ENCODE results near the gene BRF1.
"Not testable (repeated sequence)": the region's sequence is repeated elsewhere in the genome, so short reads cannot be mapped to it uniquely, and the experiment has no call there.

The BRF1 gene

DNA sequence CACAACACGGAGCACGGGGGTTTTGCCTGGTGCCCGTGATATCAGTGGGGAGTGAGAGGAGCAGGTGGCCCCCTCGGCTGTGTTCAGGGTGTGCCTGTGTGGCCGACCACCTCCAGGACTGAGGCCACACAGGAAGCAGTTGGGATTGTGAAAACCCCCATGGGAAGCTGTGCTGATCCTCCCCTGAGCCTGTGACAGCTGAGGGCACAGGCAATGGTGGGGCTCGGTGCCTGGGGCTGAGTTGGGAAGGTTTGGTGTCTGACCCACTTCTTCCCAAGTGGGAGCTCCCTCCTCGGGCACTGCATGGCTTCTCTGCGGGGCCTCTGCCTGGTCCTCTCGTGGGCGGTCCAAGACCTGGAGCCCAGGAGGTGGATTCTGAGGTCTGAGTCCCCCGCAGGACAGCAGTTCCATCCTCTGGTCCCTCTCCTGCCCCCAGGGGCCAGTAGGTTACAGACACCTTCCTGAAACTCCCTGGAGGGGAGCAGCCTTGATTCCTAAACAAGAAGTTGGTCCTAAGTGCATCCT is 31.6 kb upstream of the BRF1 start:
- Histone ChIP-seq H3K27me3 (ENCODE audit: control insufficient read depth in 5 of 5, insufficient read depth in 4 of 5, low read length in 5 of 5) (no peaks in the 10 kb centered on the region), H3K4me1 (ENCODE audit: control insufficient read depth in 5 of 5, insufficient read depth in 5 of 5, low read length in 5 of 5) (peaks cover 7 to 60% (median 45%) of the 10 kb centered on the region in 5 donors), H3K27ac (ENCODE audit: low read depth, low read length) (no peak overlapping the region), H3K36me3 (ENCODE audit: control insufficient read depth in 5 of 5, insufficient read depth in 5 of 5, low read length in 5 of 5) (peaks cover 0 to 5% (median 0%) of the 10 kb centered on the region in 5 donors), H3K9me3 (ENCODE audit: control insufficient read depth in 5 of 5, low read length in 5 of 5) (no peaks in the 10 kb centered on the region), H3K9ac (ENCODE audit: low read length in 5 of 5) (no peak overlapping the region), H3K4me3 (ENCODE audit: low read depth in 1 of 5, low read length in 5 of 5) (no peak overlapping the region)

GRCh38 chr14:105331575-105332349 is 31.0 kb upstream of the BRF1 start:
- Histone ChIP-seq H3K9me3 (ENCODE audit: control insufficient read depth in 5 of 5, low read length in 5 of 5) (no peaks in the 10 kb centered on the region), H3K27ac (ENCODE audit: low read depth, low read length) (no peak overlapping the region), H3K36me3 (ENCODE audit: control insufficient read depth in 5 of 5, insufficient read depth in 5 of 5, low read length in 5 of 5) (peaks cover 0 to 6% (median 1%) of the 10 kb centered on the region in 5 donors), H3K9ac (ENCODE audit: low read length in 5 of 5) (no peak overlapping the region), H3K4me3 (ENCODE audit: low read depth in 1 of 5, low read length in 5 of 5) (no peak overlapping the region), H3K4me1 (ENCODE audit: control insufficient read depth in 5 of 5, insufficient read depth in 5 of 5, low read length in 5 of 5) (peaks cover 7 to 56% (median 44%) of the 10 kb centered on the region in 5 donors), H3K27me3 (ENCODE audit: control insufficient read depth in 5 of 5, insufficient read depth in 4 of 5, low read length in 5 of 5) (no peaks in the 10 kb centered on the region)

DNA sequence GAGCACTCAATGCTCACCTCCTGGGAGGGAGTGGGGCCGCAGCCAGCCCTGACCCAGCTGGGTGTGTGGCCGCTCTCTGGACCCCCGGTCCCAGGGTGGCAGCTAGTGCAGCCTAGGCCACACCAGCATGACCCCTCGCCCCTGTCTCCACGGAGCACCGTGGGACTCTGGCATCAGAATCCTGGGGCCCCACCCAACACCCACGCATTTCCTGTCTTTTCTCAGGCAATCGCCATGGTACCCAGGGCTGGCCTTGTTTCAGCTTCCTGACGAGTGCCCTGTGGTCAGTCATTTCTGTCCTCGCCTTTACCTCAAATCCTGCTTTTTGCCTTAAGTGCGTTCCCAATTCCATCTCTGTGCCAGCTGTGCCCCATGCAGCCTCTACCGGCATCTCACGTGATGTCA is 29.7 kb upstream of the BRF1 start:
- no peak overlapping the region for H3K27ac ChIP-seq (ENCODE audit: low read depth, low read length)
- H3K27me3 ChIP-seq (ENCODE audit: control insufficient read depth in 5 of 5, insufficient read depth in 4 of 5, low read length in 5 of 5): no peaks in the 10 kb centered on the region
- H3K4me1 ChIP-seq (ENCODE audit: control insufficient read depth in 5 of 5, insufficient read depth in 5 of 5, low read length in 5 of 5): peaks cover 7 to 59% (median 37%) of the 10 kb centered on the region in 5 donors
- H3K9me3 ChIP-seq (ENCODE audit: control insufficient read depth in 5 of 5, low read length in 5 of 5): no peaks in the 10 kb centered on the region
- peaks cover 0 to 6% (median 1%) of the 10 kb centered on the region in 5 donors for H3K36me3 ChIP-seq (ENCODE audit: control insufficient read depth in 5 of 5, insufficient read depth in 5 of 5, low read length in 5 of 5)
- peak overlapping the region in 2 of 5 donors; percentile 11 to 17 for H3K4me3 ChIP-seq (ENCODE audit: low read depth in 1 of 5, low read length in 5 of 5)
- peak overlapping the region in 1 of 5 donors; percentile 46 for H3K9ac ChIP-seq (ENCODE audit: low read length in 5 of 5)

DNA sequence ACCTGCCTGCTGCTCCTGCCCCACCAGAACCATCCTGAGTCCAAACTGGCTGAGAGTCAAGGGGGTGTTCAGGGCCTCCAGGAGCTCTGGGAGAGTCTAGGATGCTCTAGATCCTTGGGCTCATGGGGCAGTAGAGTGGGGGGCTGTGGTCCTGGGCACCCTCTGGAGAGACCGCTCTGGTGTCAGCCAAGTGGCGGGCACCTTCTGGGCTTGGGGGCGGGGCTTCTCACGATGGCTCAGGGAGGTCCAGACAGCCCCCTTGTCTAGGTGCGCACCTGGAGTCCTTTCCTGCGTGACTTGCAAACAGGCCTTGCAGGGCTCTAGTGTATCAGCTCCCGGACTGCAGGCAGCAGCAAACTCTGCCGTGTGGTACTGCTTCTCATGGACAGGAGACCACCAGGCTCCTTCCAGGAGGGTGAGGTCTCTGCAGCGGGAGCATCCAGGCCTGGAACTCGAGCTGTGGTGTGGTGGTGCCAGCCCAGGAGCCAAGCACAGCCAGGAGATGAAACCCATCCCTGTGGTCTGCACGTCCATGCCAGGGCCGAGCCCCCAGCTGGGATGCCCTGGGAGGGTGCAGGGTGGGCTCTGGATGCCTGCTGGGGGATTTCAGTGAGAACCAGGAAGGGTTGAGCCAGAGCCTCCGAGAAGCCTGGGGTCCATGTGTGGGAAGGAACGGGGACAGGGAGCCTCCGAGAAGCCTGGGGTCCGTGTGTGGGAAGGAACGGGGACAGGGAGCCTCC is 28.8 kb upstream of the BRF1 start:
- Histone ChIP-seq H3K9ac (ENCODE audit: low read length in 5 of 5) (peak overlapping the region in 1 of 5 donors; percentile 14), H3K9me3 (ENCODE audit: control insufficient read depth in 5 of 5, low read length in 5 of 5) (no peaks in the 10 kb centered on the region), H3K4me3 (ENCODE audit: low read depth in 1 of 5, low read length in 5 of 5) (no peak overlapping the region), H3K4me1 (ENCODE audit: control insufficient read depth in 5 of 5, insufficient read depth in 5 of 5, low read length in 5 of 5) (peaks cover 7 to 64% (median 39%) of the 10 kb centered on the region in 5 donors), H3K27me3 (ENCODE audit: control insufficient read depth in 5 of 5, insufficient read depth in 4 of 5, low read length in 5 of 5) (no peaks in the 10 kb centered on the region), H3K27ac (ENCODE audit: low read depth, low read length) (no peak overlapping the region), H3K36me3 (ENCODE audit: control insufficient read depth in 5 of 5, insufficient read depth in 5 of 5, low read length in 5 of 5) (peaks cover 0 to 6% (median 2%) of the 10 kb centered on the region in 5 donors)

- Histone ChIP-seq H3K4me3 (ENCODE audit: low read depth in 1 of 5, low read length in 5 of 5) (no peak overlapping the region), H3K27me3 (ENCODE audit: control insufficient read depth in 5 of 5, insufficient read depth in 4 of 5, low read length in 5 of 5) (no peaks in the 10 kb centered on the region), H3K4me1 (ENCODE audit: control insufficient read depth in 5 of 5, insufficient read depth in 5 of 5, low read length in 5 of 5) (peaks cover 7 to 67% (median 45%) of the 10 kb centered on the region in 5 donors), H3K27ac (ENCODE audit: low read depth, low read length) (no peak overlapping the region), H3K9me3 (ENCODE audit: control insufficient read depth in 5 of 5, low read length in 5 of 5) (no peaks in the 10 kb centered on the region), H3K9ac (ENCODE audit: low read length in 5 of 5) (peak overlapping the region in 1 of 5 donors; percentile 20), H3K36me3 (ENCODE audit: control insufficient read depth in 5 of 5, insufficient read depth in 5 of 5, low read length in 5 of 5) (peaks cover 0 to 3% (median 2%) of the 10 kb centered on the region in 5 donors)
Observed at GRCh38 chr14:105328678-105329390, 28.0 kb upstream of the BRF1 start.

GRCh38 chr14:105328070-105328677 is 27.4 kb upstream of the BRF1 start:
- H3K4me3 ChIP-seq (ENCODE audit: low read depth in 1 of 5, low read length in 5 of 5): no peak overlapping the region
- H3K27ac ChIP-seq (ENCODE audit: low read depth, low read length): no peak overlapping the region
- no peaks in the 10 kb centered on the region for H3K9me3 ChIP-seq (ENCODE audit: control insufficient read depth in 5 of 5, low read length in 5 of 5)
- H3K36me3 ChIP-seq (ENCODE audit: control insufficient read depth in 5 of 5, insufficient read depth in 5 of 5, low read length in 5 of 5): peaks cover 0 to 6% (median 3%) of the 10 kb centered on the region in 5 donors
- H3K9ac ChIP-seq (ENCODE audit: low read length in 5 of 5): peak overlapping the region in 1 of 5 donors; percentile 20
- no peaks in the 10 kb centered on the region for H3K27me3 ChIP-seq (ENCODE audit: control insufficient read depth in 5 of 5, insufficient read depth in 4 of 5, low read length in 5 of 5)
- H3K4me1 ChIP-seq (ENCODE audit: control insufficient read depth in 5 of 5, insufficient read depth in 5 of 5, low read length in 5 of 5): peaks cover 7 to 67% (median 44%) of the 10 kb centered on the region in 5 donors

- H3K9ac ChIP-seq (ENCODE audit: low read length in 5 of 5); H3K27me3 ChIP-seq (ENCODE audit: control insufficient read depth in 5 of 5, insufficient read depth in 4 of 5, low read length in 5 of 5); H3K27ac ChIP-seq (ENCODE audit: low read depth, low read length); H3K4me3 ChIP-seq (ENCODE audit: low read depth in 1 of 5, low read length in 5 of 5); H3K9me3 ChIP-seq (ENCODE audit: control insufficient read depth in 5 of 5, low read length in 5 of 5); H3K36me3 ChIP-seq (ENCODE audit: control insufficient read depth in 5 of 5, insufficient read depth in 5 of 5, low read length in 5 of 5): not testable (repeated sequence)
- H3K4me1 ChIP-seq (ENCODE audit: control insufficient read depth in 5 of 5, insufficient read depth in 5 of 5, low read length in 5 of 5): peaks cover 7 to 62% (median 39%) of the 10 kb centered on the region in 5 donors
Observed at GRCh38 chr14:105327695-105328045, 26.9 kb upstream of the BRF1 start.

DNA sequence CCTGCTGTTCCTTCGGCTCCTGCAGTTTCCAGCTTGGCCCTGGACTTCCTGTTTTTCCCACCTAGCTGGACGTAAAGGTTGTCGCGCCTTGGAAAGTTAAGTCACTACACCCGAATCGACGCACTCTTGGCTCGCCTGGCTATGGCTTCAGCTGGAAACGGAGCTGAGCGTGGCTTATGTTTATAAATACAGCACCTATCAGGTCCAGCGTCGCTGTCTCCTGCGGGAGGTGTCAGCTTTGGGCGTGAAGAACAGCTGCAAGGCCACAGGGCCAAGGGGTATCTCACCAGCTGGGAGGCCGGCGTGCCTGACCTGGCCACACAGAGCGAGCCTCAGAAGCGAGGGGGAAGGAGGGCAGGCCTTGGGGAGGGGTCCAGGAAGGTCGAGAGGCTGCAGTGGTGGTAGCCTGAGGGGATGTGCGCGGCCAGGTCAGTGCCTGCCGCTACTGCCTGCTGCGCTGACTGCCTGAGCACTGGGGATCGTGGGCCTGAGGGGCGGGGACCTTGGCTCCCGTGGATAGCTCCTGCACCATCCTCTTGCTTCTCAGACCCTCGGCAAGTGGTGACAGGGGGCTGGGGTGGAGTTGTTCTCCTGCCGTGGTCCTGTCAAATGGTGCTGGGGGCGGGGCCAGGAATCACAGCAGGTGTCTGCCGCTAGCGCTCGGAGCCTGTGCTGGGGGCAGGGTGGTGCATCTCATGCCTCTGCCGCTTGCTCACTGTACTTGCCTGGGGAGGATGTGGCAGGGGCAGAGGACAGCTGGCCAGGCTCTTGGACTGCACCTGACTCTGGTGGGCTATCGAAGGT is 26.3 kb upstream of the BRF1 start:
- Histone ChIP-seq H3K4me3 (ENCODE audit: low read depth in 1 of 5, low read length in 5 of 5) (no peak overlapping the region), H3K9ac (ENCODE audit: low read length in 5 of 5) (no peak overlapping the region), H3K4me1 (ENCODE audit: control insufficient read depth in 5 of 5, insufficient read depth in 5 of 5, low read length in 5 of 5) (peaks cover 7 to 58% (median 37%) of the 10 kb centered on the region in 5 donors), H3K36me3 (ENCODE audit: control insufficient read depth in 5 of 5, insufficient read depth in 5 of 5, low read length in 5 of 5) (peaks cover 0 to 6% (median 3%) of the 10 kb centered on the region in 5 donors), H3K9me3 (ENCODE audit: control insufficient read depth in 5 of 5, low read length in 5 of 5) (no peaks in the 10 kb centered on the region), H3K27ac (ENCODE audit: low read depth, low read length) (no peak overlapping the region), H3K27me3 (ENCODE audit: control insufficient read depth in 5 of 5, insufficient read depth in 4 of 5, low read length in 5 of 5) (no peaks in the 10 kb centered on the region)

- no peak overlapping the region for H3K27ac ChIP-seq (ENCODE audit: low read depth, low read length)
- H3K4me1 ChIP-seq (ENCODE audit: control insufficient read depth in 5 of 5, insufficient read depth in 5 of 5, low read length in 5 of 5): peaks cover 7 to 56% (median 37%) of the 10 kb centered on the region in 5 donors
- H3K4me3 ChIP-seq (ENCODE audit: low read depth in 1 of 5, low read length in 5 of 5): no peak overlapping the region
- no peak overlapping the region for H3K9ac ChIP-seq (ENCODE audit: low read length in 5 of 5)
- peaks cover 0 to 6% (median 3%) of the 10 kb centered on the region in 5 donors for H3K36me3 ChIP-seq (ENCODE audit: control insufficient read depth in 5 of 5, insufficient read depth in 5 of 5, low read length in 5 of 5)
- H3K9me3 ChIP-seq (ENCODE audit: control insufficient read depth in 5 of 5, low read length in 5 of 5): no peaks in the 10 kb centered on the region
- H3K27me3 ChIP-seq (ENCODE audit: control insufficient read depth in 5 of 5, insufficient read depth in 4 of 5, low read length in 5 of 5): no peaks in the 10 kb centered on the region
Observed at GRCh38 chr14:105326568-105326867, 25.7 kb upstream of the BRF1 start.

Data from subcutaneous abdominal adipose tissue (tissue), 5 donors.